RPMI7951 (cell line): ENCODE results near the gene POLH. TPM values are rescaled to one million over a fixed set of nuclear protein-coding genes. Genes with fewer than 3 reads are reported as not detected.
A peak's percentile ranks its signal among the peaks of the same experiment; 100 is the strongest.

ENCODE experiments used
- DNase-seq: peaks from one replicate; pipeline ENCODE4 v3.0.0-alpha.2; 2012; ENCODE audit warnings: low read depth
- total RNA-seq: library from RNA; depleted of rRNA; stranded (reverse); fragments of >200 nt; shearing (Covaris generic); gene quantifications from 2 replicates; pipeline ENCODE4 v1.2.3, GENCODE V29; 2014

Gene POLH
- total RNA-seq, 1 experiment from 2014 or later, result 33.6 TPM

GRCh38 chr6:43604174-43604573 is 28.2 kb downstream of the POLH start:
- peak; percentile 61 for DNase-seq

- no peak for DNase-seq
These were observed 30.0 kb downstream of the POLH start for GRCh38 chr6:43606019-43606418.

- peak; percentile 75 for DNase-seq
These were observed 32.4 kb downstream of the POLH start for GRCh38 chr6:43608310-43608763.

GRCh38 chr6:43608807-43609206 is 32.8 kb downstream of the POLH start:
- DNase-seq, result no peak

- DNase-seq, result no peak
These were observed 33.4 kb downstream of the POLH start for GRCh38 chr6:43609402-43609801.

GRCh38 chr6:43610431-43610830 is 34.4 kb downstream of the POLH start:
- DNase-seq, result no peak

GRCh38 chr6:43613721-43614395 is 37.9 kb downstream of the POLH start:
- DNase-seq, result no peak

- no peak for DNase-seq
These were observed 38.4 kb downstream of the POLH start for GRCh38 chr6:43614396-43614730.

GRCh38 chr6:43616725-43617472 is 40.9 kb downstream of the POLH start:
- DNase-seq, result no peak

- DNase-seq, result no peak
These were observed 45.3 kb downstream of the POLH start for GRCh38 chr6:43621078-43621835.

- DNase-seq, result no peak
These were observed 45.8 kb downstream of the POLH start for GRCh38 chr6:43621836-43622180.

GRCh38 chr6:43622541-43622940 is 46.6 kb downstream of the POLH start:
- no peak for DNase-seq

GRCh38 chr6:43623880-43624785 is 48.1 kb downstream of the POLH start:
- DNase-seq, result no peak

- no peak for DNase-seq
These were observed 48.9 kb downstream of the POLH start for GRCh38 chr6:43624786-43625288.

- no peak for DNase-seq
These were observed 49.5 kb downstream of the POLH start for GRCh38 chr6:43625393-43625992.

- DNase-seq, result peak; percentile 94
These were observed 51.2 kb downstream of the POLH start for GRCh38 chr6:43627008-43627825.

- DNase-seq, result peak; percentile 47
These were observed 52.6 kb downstream of the POLH start for GRCh38 chr6:43628393-43629103.

- peak; percentile 99 for DNase-seq
These were observed 53.1 kb downstream of the POLH start, which contains the start of gene GTPBP2 for GRCh38 chr6:43629104-43629504. Gene GTPBP2 (minus strand): TSS chr6:43629264. CDS start chr6:43629162, 102 bp downstream.
